Loucy (cell line): Measurements from ENCODE around the gene FMN2.

Experiments
- H2AFZ ChIP-seq: fragments of 200-600 bp; sonication (generic); 2 replicates; pipeline ENCODE4 v1.6.0; 2016; ENCODE audit warnings: antibody characterized with exemption, mild to moderate bottlenecking, low read length, moderate library complexity
- H3F3A ChIP-seq: fragments of 200-600 bp; 2 replicates; pipeline ENCODE4 v1.6.0; 2016; ENCODE audit warnings: antibody characterized with exemption, low read depth, mild to moderate bottlenecking
- H3K27me3 ChIP-seq: fragments of 200-600 bp; sonication (generic); 2 replicates; pipeline ENCODE4 v1.6.1; 2014; ENCODE audit warnings: low read length, mild to moderate bottlenecking; ENCODE audit not compliant: insufficient read depth, poor library complexity, severe bottlenecking
- H3K36me3 ChIP-seq: fragments of 200-600 bp; sonication (generic); 2 replicates; pipeline ENCODE4 v1.6.1; 2016; ENCODE audit warnings: low read length; ENCODE audit not compliant: insufficient read depth
- H3K4me1 ChIP-seq: fragments of 200-600 bp; sonication (generic); 2 replicates; pipeline ENCODE4 v1.5.1; 2014; ENCODE audit warnings: low read length, mild to moderate bottlenecking; ENCODE audit not compliant: insufficient read depth, poor library complexity, severe bottlenecking
- H3K4me2 ChIP-seq: fragments of 200-600 bp; sonication (generic); 2 replicates; pipeline ENCODE4 v1.6.0; 2014; ENCODE audit warnings: antibody characterized with exemption, low read length, low read depth, mild to moderate bottlenecking; ENCODE audit not compliant: poor library complexity, severe bottlenecking
- H3K4me3 ChIP-seq: fragments of 200-600 bp; sonication (generic); 2 replicates; pipeline ENCODE4 v1.5.1; 2014; ENCODE audit warnings: low read length, mild to moderate bottlenecking, mixed read lengths; ENCODE audit not compliant: poor library complexity, severe bottlenecking
- H3K79me2 ChIP-seq: fragments of 200-600 bp; sonication (generic); 2 replicates; pipeline ENCODE4 v1.6.1; 2014; ENCODE audit warnings: low read length; ENCODE audit not compliant: insufficient read depth
- H3K9ac ChIP-seq: fragments of 200-600 bp; sonication (generic); 2 replicates; pipeline ENCODE4 v1.6.0; 2014; ENCODE audit warnings: mild to moderate bottlenecking, low read depth, low read length, moderate library complexity; ENCODE audit not compliant: poor library complexity, severe bottlenecking
- H3K9me2 ChIP-seq: fragments of 200-600 bp; sonication (generic); replicated peaks from 2 replicates; pipeline ENCODE4 v1.6.1; 2016; ENCODE audit warnings: low read depth, low read length, mixed read lengths
- H3K9me3 ChIP-seq: fragments of 200-600 bp; sonication (generic); 2 replicates; pipeline ENCODE4 v1.6.1; 2014; ENCODE audit warnings: mild to moderate bottlenecking, antibody characterized with exemption, low read length, low read depth; ENCODE audit not compliant: insufficient read depth
- H4K20me1 ChIP-seq: fragments of 200-600 bp; sonication (generic); 2 replicates; pipeline ENCODE4 v1.6.0; 2014; ENCODE audit warnings: antibody characterized with exemption, low read length, mild to moderate bottlenecking; ENCODE audit not compliant: insufficient read depth, poor library complexity, severe bottlenecking
- EZH2phosphoT487 ChIP-seq: fragments of 200-600 bp; IDR thresholded peaks from 2 replicates; pipeline ENCODE4 v1.6.1; 2018; ENCODE audit warnings: antibody characterized with exemption, mild to moderate bottlenecking, moderate library complexity, borderline replicate concordance
- TF ChIP-seq, protein P1 (sequence below): fragments of 200-600 bp; sonication (generic); conservative IDR thresholded peaks from 2 replicates; pipeline ENCODE4 v1.5.1; 2014; ENCODE audit warnings: mild to moderate bottlenecking, antibody characterized with exemption, low read length

FMN2 gene

GRCh38 chr1:240122639-240123613 is 31.2 kb downstream of the FMN2 start:
- H3K4me3 ChIP-seq = no peak overlapping the region
- no peaks in the 10 kb centered on the region for H3K79me2 ChIP-seq
- no peaks in the 10 kb centered on the region for H3K9me2 ChIP-seq
- no peak overlapping the region for H2AFZ ChIP-seq
- H3K4me2 ChIP-seq = no peak overlapping the region
- no peaks in the 10 kb centered on the region for H4K20me1 ChIP-seq
- no peak overlapping the region for H3K9ac ChIP-seq
- no peaks in the 10 kb centered on the region for H3K27me3 ChIP-seq
- no peaks in the 10 kb centered on the region for H3K9me3 ChIP-seq
- H3K36me3 ChIP-seq = no peaks in the 10 kb centered on the region
- H3K4me1 ChIP-seq = no peaks in the 10 kb centered on the region
- TF ChIP-seq, protein P1, sequence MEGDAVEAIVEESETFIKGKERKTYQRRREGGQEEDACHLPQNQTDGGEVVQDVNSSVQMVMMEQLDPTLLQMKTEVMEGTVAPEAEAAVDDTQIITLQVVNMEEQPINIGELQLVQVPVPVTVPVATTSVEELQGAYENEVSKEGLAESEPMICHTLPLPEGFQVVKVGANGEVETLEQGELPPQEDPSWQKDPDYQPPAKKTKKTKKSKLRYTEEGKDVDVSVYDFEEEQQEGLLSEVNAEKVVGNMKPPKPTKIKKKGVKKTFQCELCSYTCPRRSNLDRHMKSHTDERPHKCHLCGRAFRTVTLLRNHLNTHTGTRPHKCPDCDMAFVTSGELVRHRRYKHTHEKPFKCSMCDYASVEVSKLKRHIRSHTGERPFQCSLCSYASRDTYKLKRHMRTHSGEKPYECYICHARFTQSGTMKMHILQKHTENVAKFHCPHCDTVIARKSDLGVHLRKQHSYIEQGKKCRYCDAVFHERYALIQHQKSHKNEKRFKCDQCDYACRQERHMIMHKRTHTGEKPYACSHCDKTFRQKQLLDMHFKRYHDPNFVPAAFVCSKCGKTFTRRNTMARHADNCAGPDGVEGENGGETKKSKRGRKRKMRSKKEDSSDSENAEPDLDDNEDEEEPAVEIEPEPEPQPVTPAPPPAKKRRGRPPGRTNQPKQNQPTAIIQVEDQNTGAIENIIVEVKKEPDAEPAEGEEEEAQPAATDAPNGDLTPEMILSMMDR = no peak
- TF ChIP-seq EZH2phosphoT487 = no peak
- no peaks in the 10 kb centered on the region for H3F3A ChIP-seq

DNA sequence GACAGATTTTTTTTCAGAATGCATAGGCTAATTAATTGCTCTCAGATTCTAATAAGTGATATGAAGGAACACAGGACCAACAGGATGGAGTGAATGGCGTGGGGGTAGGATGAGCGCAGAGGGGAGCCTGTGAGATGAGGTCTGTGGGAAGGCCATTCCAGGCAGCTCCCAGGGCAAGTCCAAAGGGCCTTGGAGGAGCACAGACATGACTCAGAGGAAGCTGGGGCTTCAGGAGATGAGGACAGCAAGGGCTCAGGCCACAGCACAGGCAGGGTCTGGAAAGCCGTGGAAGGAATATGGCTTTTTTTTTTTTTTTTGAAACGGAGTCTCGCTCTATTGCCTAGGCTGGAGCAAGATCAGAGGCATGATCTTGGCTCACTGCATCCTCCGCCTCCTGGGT is 35.1 kb downstream of the FMN2 start:
- Histone ChIP-seq H3K9me2 (no peaks in the 10 kb centered on the region), H2AFZ (no peak overlapping the region), H3K4me1 (no peaks in the 10 kb centered on the region), H3K9ac (no peak overlapping the region), H3K9me3 (no peaks in the 10 kb centered on the region), H3K4me2 (no peak overlapping the region), H3K79me2 (no peaks in the 10 kb centered on the region), H4K20me1 (no peaks in the 10 kb centered on the region), H3K27me3 (no peaks in the 10 kb centered on the region), H3F3A (no peaks in the 10 kb centered on the region), H3K36me3 (no peaks in the 10 kb centered on the region), H3K4me3 (no peak overlapping the region)
- no peak for TF ChIP-seq EZH2phosphoT487
- TF ChIP-seq, protein P1 = no peak

DNA sequence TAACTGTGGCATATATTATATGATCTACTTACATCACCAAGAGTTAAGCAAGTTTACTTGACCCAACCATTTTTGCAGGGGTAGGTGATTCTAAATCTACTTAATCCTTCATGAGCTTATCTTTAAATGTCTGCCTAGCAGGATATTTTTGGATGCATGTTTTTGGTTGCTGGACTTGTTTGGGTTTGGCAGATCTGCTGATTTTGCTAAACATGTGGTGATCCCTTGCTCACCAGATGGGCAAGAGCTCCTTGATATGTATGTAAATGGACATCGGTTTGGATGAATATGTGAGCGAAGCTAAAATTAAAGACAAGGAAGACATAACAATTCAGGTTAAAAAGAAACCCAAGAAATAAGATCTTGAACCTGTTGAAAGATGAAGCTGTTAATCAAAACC is 36.7 kb downstream of the FMN2 start:
- Histone ChIP-seq H3K9ac (no peak overlapping the region), H3K4me1 (no peaks in the 10 kb centered on the region), H3K4me3 (no peak overlapping the region), H3K27me3 (no peaks in the 10 kb centered on the region), H3K4me2 (no peak overlapping the region), H3K9me3 (no peaks in the 10 kb centered on the region), H3F3A (no peaks in the 10 kb centered on the region), H2AFZ (no peak overlapping the region), H3K36me3 (no peaks in the 10 kb centered on the region), H4K20me1 (no peaks in the 10 kb centered on the region), H3K79me2 (no peaks in the 10 kb centered on the region), H3K9me2 (no peaks in the 10 kb centered on the region)
- TF ChIP-seq, protein P1 = no peak
- no peak for TF ChIP-seq EZH2phosphoT487
